KMS-11 (cell line): ENCODE results near the gene PRICKLE2.

Experiments used
- H2AFZ ChIP-seq: fragments of 200-600 bp; sonication (generic); 2 replicates; pipeline ENCODE4 v1.6.1; 2016; ENCODE audit warnings: antibody characterized with exemption, mixed run types, low read depth
- H3K27ac ChIP-seq: fragments of 200-600 bp; sonication (generic); 2 replicates; pipeline ENCODE4 v1.6.1; 2016; ENCODE audit warnings: mild to moderate bottlenecking, mixed run types
- H3K27me3 ChIP-seq: fragments of 200-600 bp; sonication (generic); 2 replicates; pipeline ENCODE4 v1.6.1; 2017; ENCODE audit warnings: mild to moderate bottlenecking, low read depth, mixed run types, moderate library complexity; ENCODE audit not compliant: insufficient read depth
- H3K36me3 ChIP-seq: fragments of 200-600 bp; sonication (generic); 2 replicates; pipeline ENCODE4 v1.6.1; 2017; ENCODE audit warnings: mild to moderate bottlenecking, mixed run types; ENCODE audit not compliant: insufficient read depth
- H3K4me1 ChIP-seq: fragments of 200-600 bp; sonication (generic); 2 replicates; pipeline ENCODE4 v1.6.1; 2016; ENCODE audit warnings: mild to moderate bottlenecking, low read depth, mixed run types; ENCODE audit not compliant: poor library complexity, severe bottlenecking
- H3K4me2 ChIP-seq: fragments of 200-600 bp; sonication (generic); 2 replicates; pipeline ENCODE4 v1.7.0; 2016; ENCODE audit warnings: mild to moderate bottlenecking, mixed run types
- H3K4me3 ChIP-seq: fragments of 200-600 bp; sonication (generic); IDR thresholded peaks from 2 replicates; pipeline ENCODE4 v1.6.1; 2017; ENCODE audit warnings: low read depth, low read length, mixed read lengths; ENCODE audit not compliant: insufficient read depth
- H3K79me2 ChIP-seq: fragments of 200-600 bp; sonication (generic); 2 replicates; pipeline ENCODE4 v1.6.1; 2016; ENCODE audit warnings: low read depth, mixed run types; ENCODE audit not compliant: insufficient read depth
- H3K9ac ChIP-seq: fragments of 200-600 bp; sonication (generic); 2 replicates; pipeline ENCODE4 v1.6.1; 2016; ENCODE audit warnings: mild to moderate bottlenecking, mixed run types
- H4K20me1 ChIP-seq: fragments of 200-600 bp; sonication (generic); 2 replicates; pipeline ENCODE4 v1.6.1; 2016; ENCODE audit warnings: mild to moderate bottlenecking, mixed run types; ENCODE audit not compliant: insufficient read depth
- TF ChIP-seq, protein P1 (sequence below): fragments of 200-600 bp; sonication (generic); conservative IDR thresholded peaks from 2 replicates; pipeline ENCODE4 v1.6.1; 2017; ENCODE audit warnings: low read depth, mild to moderate bottlenecking, antibody characterized with exemption, low read length, moderate library complexity, mixed read lengths

PRICKLE2 gene

DNA sequence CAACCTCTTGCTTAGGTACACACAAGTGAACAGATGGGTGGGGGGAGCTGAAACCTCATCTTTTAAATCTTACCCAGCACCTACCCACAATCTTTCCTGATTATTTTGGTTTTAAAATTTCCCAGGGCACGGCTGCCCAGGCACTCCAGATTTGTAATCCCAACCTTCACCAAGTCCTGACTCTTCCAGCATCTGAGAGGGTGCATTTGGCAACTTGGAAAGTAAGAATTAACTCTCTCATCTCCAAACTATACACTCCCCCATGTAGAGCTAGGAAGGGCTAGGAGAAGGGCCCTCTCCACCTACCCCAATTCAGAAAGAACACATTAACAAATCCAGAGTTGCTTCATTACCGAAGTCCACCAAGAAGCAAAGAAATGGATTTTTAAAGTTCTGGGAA is 41.7 kb upstream of the PRICKLE2 start:
- Histone ChIP-seq H3K4me3 (no peak overlapping the region), H4K20me1 (no peaks in the 10 kb centered on the region), H3K36me3 (no peaks in the 10 kb centered on the region), H3K27me3 (no peaks in the 10 kb centered on the region), H3K27ac (no peak overlapping the region), H2AFZ (no peak overlapping the region), H3K4me1 (no peaks in the 10 kb centered on the region), H3K4me2 (no peak overlapping the region), H3K9ac (no peak overlapping the region), H3K79me2 (no peaks in the 10 kb centered on the region)
- TF ChIP-seq, protein P1, sequence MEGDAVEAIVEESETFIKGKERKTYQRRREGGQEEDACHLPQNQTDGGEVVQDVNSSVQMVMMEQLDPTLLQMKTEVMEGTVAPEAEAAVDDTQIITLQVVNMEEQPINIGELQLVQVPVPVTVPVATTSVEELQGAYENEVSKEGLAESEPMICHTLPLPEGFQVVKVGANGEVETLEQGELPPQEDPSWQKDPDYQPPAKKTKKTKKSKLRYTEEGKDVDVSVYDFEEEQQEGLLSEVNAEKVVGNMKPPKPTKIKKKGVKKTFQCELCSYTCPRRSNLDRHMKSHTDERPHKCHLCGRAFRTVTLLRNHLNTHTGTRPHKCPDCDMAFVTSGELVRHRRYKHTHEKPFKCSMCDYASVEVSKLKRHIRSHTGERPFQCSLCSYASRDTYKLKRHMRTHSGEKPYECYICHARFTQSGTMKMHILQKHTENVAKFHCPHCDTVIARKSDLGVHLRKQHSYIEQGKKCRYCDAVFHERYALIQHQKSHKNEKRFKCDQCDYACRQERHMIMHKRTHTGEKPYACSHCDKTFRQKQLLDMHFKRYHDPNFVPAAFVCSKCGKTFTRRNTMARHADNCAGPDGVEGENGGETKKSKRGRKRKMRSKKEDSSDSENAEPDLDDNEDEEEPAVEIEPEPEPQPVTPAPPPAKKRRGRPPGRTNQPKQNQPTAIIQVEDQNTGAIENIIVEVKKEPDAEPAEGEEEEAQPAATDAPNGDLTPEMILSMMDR = no peak

DNA sequence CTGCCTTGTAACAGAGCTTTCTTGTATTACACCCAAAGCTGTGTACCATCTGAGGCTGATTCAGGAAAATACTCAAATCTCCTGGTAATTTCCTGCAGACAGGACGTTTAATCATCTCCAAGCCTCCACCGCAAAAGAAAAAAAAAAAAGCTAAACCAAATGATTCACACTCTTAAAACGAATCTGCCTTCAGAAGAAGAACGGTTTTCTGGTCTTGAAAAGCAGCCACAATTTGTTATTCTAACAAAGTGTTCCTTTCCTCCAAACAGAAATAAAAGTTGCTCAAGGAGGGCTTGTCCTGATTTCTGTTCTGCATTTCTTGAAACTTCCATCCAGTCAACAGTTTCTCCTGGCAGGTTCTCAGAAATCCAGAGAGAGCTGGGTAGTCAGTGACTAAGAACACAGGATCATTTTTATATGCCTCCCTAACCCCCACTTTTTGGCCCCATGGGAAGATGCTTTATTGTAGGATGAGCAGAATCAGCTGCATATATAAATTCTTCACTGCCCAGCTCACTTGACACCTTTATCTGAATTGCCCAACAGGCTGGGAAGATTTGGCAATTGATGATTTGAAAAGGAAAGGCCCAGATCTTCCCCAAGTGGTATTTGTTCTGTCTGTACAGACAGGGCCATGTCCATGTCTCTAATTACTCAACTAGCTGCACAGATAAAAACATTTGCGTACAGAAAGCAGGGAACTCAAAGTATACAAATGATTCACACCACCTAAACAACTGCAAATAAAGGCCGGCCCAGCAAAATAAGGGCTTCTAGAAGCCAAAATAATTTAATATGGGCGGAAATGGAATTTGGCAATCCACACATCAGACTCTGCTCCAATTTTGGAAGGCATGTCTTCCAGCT is 41.0 kb upstream of the PRICKLE2 start:
- Histone ChIP-seq H3K27me3 (no peaks in the 10 kb centered on the region), H3K4me2 (no peak overlapping the region), H3K4me3 (no peak overlapping the region), H3K4me1 (no peaks in the 10 kb centered on the region), H3K27ac (no peak overlapping the region), H4K20me1 (no peaks in the 10 kb centered on the region), H3K36me3 (no peaks in the 10 kb centered on the region), H3K79me2 (no peaks in the 10 kb centered on the region), H2AFZ (no peak overlapping the region), H3K9ac (no peak overlapping the region)
- TF ChIP-seq, protein P1 = no peak

DNA sequence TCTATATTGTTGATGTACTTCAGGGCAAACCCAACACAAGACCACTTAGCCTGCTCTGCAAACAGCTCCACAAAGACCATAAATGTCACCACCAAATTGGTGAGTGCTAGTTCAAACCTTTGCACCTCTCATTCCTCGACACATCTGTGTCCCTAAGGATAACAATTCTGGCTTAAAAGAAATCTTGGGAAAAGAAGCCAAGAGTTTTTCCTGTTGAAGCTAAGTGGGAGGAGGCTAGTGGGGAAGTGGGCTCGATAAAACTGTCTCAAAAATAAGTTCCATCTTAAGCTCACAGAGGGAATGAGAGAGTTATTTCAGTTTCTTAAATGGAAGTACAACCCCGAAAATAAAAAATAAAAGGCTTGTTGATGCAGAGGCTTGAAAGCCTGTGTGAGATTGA is 40.4 kb upstream of the PRICKLE2 start:
- Histone ChIP-seq H3K9ac (no peak overlapping the region), H3K27ac (no peak overlapping the region), H2AFZ (no peak overlapping the region), H3K36me3 (no peaks in the 10 kb centered on the region), H3K27me3 (no peaks in the 10 kb centered on the region), H4K20me1 (no peaks in the 10 kb centered on the region), H3K4me1 (no peaks in the 10 kb centered on the region), H3K4me3 (no peak overlapping the region), H3K4me2 (no peak overlapping the region), H3K79me2 (no peaks in the 10 kb centered on the region)
- TF ChIP-seq, protein P1 = no peak

DNA sequence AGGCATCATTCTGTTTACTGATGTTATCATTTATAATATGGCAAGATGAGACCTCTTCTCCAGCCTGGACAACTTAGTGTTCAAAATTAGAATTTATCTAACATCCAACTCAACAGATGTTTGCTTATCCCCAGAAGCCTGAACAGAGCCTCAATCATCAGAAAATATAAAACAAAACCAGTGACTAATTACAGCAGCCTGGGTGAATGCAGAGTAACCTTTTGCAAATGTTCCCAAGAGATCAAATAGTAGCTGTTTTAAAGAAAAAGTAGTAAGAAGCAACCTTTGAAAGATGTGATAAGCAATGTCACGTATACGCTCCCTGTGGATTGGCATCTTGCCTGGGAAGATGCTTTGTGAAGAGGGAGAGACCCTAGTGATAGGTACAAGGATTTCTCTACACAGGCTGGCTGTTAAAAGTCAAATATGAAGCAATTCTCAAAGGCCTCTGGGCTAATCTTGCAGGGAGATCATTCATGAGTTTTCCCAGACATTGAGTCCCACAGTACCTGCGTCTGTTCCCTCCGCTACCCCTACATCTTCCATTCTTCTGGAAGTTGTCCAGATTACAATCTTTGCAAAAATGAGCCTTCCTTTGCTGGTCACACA is 39.3 kb upstream of the PRICKLE2 start:
- TF ChIP-seq, protein P1 = no peak
- Histone ChIP-seq H3K27ac (no peak overlapping the region), H3K4me2 (no peak overlapping the region), H3K4me1 (no peaks in the 10 kb centered on the region), H3K9ac (no peak overlapping the region), H3K79me2 (no peaks in the 10 kb centered on the region), H3K27me3 (no peaks in the 10 kb centered on the region), H4K20me1 (no peaks in the 10 kb centered on the region), H3K36me3 (no peaks in the 10 kb centered on the region), H2AFZ (no peak overlapping the region), H3K4me3 (no peak overlapping the region)
